GM18502 (cell line): Measurements from ENCODE around the gene CROCC.
"Not testable (repeated sequence)": the region's sequence is repeated elsewhere in the genome, so short reads cannot be mapped to it uniquely, and the experiment has no call there.

ENCODE experiments used
- ATAC-seq: cut with Tn5 transposase; IDR thresholded peaks from one replicate; pipeline ENCODE4 v1.9.1; 2021; ENCODE audit warnings: mild to moderate bottlenecking; ENCODE audit not compliant: unreplicated experiment, poor library complexity

The CROCC gene

DNA sequence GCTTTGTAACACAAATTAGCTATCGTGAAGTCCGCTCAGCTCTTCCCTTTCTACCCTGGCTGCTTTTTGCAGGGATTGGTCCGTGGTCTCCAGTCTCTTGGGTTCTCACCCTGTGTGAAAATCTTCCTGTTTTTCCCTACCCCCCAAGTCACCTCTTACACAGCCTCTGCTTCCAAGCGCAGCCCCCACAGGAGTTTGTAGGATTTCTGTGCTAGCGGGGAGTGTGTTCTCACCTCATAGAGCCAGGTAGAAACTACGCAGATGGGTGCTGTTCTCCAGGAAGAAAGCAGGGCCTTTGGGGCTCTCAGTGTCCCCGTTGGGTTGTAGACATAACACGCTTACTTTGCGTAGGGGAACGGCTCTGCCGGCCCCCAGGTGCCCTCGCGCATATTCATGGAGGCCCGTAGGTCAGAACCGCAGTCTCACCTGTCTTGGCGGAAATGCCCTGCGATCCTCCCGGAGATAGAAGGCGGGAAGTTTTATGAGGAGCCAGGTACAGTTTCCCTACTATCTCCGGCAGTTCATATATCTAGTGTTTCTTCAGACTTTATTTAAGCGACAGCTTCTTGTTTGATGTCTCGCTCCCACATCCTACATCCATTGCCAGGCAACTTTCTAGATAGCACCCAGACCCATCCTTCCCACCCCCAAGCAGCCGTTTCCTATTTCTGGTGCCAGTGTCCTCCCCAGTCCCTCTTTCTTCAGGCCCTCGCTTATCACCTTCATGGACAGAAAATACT lies 25.2 kb upstream of the CROCC start:
- peak; percentile 22 for ATAC-seq

DNA sequence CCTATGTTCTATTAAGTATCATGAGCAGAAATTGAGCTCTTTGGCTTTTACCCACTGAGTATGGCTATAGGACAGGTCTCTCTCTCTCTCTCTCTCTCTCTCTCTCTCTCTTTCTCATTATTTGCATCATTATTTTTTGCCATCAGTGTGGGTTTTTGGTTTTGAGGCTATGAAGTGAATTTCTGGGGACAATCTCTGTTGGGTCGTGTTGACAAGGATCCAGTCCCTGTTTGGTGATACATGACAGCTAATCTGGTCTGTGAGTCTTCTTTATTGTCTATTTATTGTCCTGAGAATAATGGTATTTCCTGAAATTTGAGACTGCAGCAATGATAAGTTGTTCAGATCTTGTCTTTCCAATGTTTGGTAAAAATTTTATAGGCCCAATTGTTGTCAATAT lies 24.1 kb upstream of the CROCC start:
- ATAC-seq, result not testable (repeated sequence)

GRCh38 chr1:16898298-16898697 lies 23.4 kb upstream of the CROCC start:
- not testable (repeated sequence) for ATAC-seq

DNA sequence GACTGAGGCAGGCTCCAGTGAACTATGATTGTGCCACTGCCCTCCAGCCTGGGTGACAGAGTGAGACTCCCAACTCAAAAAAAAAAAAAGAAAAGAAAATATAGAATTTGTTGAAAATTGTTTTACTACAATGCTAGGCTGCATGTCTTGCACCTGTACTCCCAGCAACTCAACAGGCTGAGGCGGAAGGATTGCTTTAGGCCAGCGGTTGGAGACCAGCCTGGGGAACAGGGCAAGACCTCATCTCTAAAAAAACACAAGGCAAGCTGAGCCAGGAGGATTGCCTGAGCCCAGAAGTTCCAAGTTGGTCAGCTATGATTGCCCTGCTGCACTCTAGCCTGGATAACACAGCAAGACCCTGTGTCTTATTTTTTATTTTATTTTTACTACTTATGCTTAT lies 22.7 kb upstream of the CROCC start:
- not testable (repeated sequence) for ATAC-seq

- no peak for ATAC-seq
Observed at GRCh38 chr1:16900751-16901150, 21.0 kb upstream of the CROCC start.

GRCh38 chr1:16901371-16901770 lies 20.4 kb upstream of the CROCC start:
- not testable (repeated sequence) for ATAC-seq

DNA sequence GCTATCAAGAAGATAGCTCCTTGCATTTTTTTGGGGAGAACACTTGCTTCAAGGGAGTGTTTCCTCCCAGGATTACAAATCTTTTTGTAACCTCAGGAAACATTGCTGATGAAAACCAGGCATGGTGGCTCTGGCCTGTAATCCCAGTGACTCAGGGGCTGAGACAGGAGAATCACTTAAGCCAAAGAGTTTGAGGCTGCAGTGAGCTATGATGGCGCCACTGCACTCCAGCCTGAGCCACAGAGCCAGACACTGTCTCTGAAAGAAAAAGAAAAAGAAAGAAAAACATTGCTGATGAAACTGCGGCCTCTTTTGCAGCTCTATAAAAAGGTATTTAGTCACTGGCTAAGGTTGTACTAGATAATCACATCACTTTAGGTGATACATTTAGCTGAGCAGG lies 18.7 kb upstream of the CROCC start:
- ATAC-seq, result no peak

DNA sequence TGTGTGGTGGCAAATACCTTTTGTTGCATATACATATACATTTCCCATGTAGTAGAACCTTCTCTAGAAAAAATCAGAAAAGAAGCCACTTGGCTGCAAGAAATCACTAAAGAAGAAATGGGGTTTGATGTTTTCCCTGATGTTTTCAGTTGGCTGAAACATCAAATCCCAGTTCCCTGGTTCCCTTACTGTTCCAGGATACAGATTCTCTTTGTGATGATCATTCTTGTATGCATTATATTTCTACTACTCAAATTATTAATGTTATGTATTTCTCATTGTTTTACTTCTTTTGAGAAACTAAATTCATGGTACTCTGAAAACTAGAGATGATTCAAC lies 18.3 kb upstream of the CROCC start:
- no peak for ATAC-seq

DNA sequence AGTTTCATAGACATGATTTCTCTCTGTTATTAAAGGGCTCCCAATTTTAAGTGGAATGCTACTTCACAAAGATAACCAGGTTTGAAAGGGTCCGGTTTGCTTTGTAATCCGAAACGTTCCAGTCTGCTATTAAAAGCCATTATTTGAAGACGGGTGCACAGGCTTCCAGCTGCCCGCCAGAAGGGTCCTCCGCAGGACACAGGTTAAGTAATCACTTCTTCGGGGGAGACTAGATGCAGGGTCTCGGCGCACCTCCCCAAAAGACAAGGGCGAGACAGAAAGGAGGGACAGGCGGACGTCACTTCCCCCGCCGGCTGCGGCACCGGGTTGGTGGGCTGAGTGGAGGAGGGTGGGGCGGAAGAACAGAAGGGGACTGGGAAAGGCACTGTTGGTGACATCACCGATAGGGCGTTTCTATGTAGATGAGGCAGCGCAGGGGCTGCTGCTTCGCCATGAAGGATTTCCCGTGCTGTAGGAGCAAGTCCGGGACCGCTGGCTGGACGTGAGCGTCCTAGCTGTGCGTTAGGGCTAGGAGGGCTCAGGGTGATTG lies 17.1 kb upstream of the CROCC start:
- peak; percentile 89 for ATAC-seq

GRCh38 chr1:16905110-16905867 lies 16.4 kb upstream of the CROCC start:
- peak; percentile 79 for ATAC-seq

DNA sequence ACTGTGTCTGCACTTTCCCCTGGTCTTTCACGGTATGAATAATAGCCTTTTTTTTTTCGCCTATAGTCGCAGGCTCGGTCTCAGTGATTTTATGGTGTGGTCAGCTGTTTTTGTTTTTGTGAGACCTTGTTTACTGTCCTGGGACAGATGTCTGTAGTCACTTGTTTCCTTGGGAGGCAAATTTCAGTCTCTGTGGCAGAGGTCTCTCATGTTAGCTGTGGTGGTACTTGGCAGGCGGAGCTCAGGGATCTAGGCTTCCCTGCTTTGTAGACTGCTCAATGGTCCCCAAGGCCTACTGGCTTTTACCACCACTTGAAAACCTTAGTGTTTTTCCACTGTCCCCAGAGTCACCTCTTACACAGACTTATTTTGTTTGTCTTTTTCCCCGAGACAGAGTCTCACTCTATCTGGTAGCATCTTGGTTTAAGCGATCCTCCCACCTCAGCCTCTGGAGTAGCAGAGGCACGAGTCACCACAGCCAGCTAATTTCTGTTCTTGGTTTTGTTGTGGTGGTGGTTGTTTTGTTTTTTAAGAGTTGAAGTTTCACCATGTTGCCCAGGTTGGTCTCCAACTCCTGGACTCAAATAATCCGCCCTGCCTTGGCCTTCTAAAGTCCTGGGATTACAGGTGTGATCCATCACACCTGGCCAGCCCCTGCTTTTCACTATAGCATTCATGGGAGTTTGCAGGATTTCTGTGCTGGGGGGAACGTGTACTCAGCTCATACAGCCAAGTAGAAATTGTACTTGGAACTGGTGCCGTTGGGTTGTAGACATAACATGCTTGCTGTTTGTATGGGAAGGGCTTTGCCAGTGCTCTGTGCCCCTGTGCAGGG lies 15.6 kb upstream of the CROCC start:
- no peak for ATAC-seq

DNA sequence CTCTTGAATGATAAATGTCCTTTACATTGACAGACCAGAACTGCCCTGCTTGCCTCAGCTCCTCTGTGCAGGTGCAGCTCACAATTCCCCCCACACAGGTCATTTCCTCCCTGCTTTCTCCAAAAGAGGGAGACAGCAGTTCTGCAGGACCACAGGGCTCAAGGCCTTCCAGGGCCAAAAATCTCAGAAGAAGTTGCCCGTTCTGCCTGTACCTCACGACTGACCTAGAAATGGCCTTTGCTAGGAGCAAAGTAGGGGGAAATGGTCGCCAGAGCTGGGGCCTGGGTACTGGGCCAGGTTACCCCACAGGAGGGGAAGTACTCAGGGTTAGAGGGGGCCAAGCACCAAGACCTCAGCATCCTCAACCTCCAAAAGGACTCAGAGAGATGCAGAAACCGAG lies 14.9 kb upstream of the CROCC start:
- no peak for ATAC-seq

- ATAC-seq, result no peak
Observed at GRCh38 chr1:16907870-16908758, 13.6 kb upstream of the CROCC start.

DNA sequence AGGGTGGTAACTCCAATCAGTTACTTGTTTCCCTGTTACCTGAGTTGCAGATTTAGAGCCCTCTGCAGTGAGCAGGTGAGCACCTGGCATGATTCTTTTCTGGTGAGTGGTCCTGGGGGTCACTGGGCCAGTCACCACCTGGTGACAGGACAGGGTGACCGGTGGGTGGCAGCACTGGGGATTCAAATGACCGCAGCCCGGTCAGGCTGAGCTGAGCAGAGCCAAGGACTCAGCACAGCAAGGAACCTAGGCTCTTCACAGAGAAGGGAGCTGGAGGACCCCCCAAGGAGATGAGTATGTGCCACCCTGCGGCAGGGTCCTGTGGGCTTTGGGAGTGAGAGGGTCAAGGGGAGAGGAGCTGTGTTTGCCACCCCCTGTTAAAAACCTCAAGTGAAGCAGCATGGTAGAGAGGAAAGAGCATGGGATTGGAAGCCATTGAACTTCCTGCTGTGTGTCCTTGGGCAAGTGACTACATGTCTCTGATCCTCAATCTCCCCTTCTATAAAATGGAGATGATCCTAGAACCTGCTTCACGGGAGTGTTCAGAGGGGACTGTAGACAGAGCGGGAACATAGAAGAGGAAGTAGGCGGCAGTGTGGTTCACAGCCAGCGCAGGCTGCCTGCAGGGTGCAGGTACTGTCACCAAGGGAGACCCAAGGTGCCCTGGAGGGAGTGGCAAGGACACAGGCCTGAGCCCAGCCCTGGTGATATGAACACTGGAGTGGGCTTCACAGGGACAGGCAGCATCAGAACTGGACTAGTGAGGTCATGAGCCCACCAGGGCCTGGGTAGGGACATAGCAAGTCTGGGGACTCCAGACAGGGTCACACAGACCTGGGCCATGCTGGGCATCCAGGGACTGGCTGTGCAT lies 9.6 kb upstream of the CROCC start:
- ATAC-seq, result not testable (repeated sequence)

- ATAC-seq, result not testable (repeated sequence)
Observed at GRCh38 chr1:16912742-16913141, 9.0 kb upstream of the CROCC start.

GRCh38 chr1:16913181-16913832 lies 8.4 kb upstream of the CROCC start:
- ATAC-seq, result no peak

- peak; percentile 84 for ATAC-seq
Observed at GRCh38 chr1:16913833-16914662, 7.7 kb upstream of the CROCC start.
